GM18517 (cell line): ENCODE results near the gene PLEKHD1.
"Not testable (repeated sequence)": the region's sequence is repeated elsewhere in the genome, so short reads cannot be mapped to it uniquely, and the experiment has no call there.

Source experiments
- ATAC-seq: cut with Tn5 transposase; IDR thresholded peaks from one replicate; pipeline ENCODE4 v1.9.1; 2021; ENCODE audit warnings: mild to moderate bottlenecking, moderate library complexity; ENCODE audit not compliant: unreplicated experiment

Gene PLEKHD1

GRCh38 chr14:69480136-69480535 lies 4.4 kb upstream of the PLEKHD1 start:
- no peak for ATAC-seq

- ATAC-seq = peak; percentile 85
Measured at GRCh38 chr14:69481815-69482568, 2.5 kb upstream of the PLEKHD1 start.

GRCh38 chr14:69483765-69484443 lies 624 bp upstream of the PLEKHD1 start:
- no peak for ATAC-seq

GRCh38 chr14:69485315-69485660 lies 760 bp downstream of the PLEKHD1 start:
- ATAC-seq = no peak

GRCh38 chr14:69485701-69486100 lies 1.2 kb downstream of the PLEKHD1 start:
- no peak for ATAC-seq

- ATAC-seq = no peak
Measured at GRCh38 chr14:69487226-69487625, 2.7 kb downstream of the PLEKHD1 start.

- ATAC-seq = no peak
Measured at GRCh38 chr14:69487771-69488170, 3.2 kb downstream of the PLEKHD1 start.

GRCh38 chr14:69489495-69489894 lies 5.0 kb downstream of the PLEKHD1 start:
- no peak for ATAC-seq

- no peak for ATAC-seq
Measured at GRCh38 chr14:69490219-69490918, 5.8 kb downstream of the PLEKHD1 start.

- no peak for ATAC-seq
Measured at GRCh38 chr14:69491193-69491592, 6.7 kb downstream of the PLEKHD1 start.

GRCh38 chr14:69493038-69493437 lies 8.5 kb downstream of the PLEKHD1 start:
- ATAC-seq = no peak

GRCh38 chr14:69493791-69494190 lies 9.3 kb downstream of the PLEKHD1 start:
- ATAC-seq = no peak

- no peak for ATAC-seq
Measured at GRCh38 chr14:69495341-69495921, 10.9 kb downstream of the PLEKHD1 start.

GRCh38 chr14:69497866-69498265 lies 13.3 kb downstream of the PLEKHD1 start:
- not testable (repeated sequence) for ATAC-seq

GRCh38 chr14:69498286-69498685 lies 13.8 kb downstream of the PLEKHD1 start:
- not testable (repeated sequence) for ATAC-seq

GRCh38 chr14:69499436-69499835 lies 14.9 kb downstream of the PLEKHD1 start:
- no peak for ATAC-seq

GRCh38 chr14:69500096-69500495 lies 15.6 kb downstream of the PLEKHD1 start:
- ATAC-seq = no peak

GRCh38 chr14:69500736-69501135 lies 16.2 kb downstream of the PLEKHD1 start:
- no peak for ATAC-seq

GRCh38 chr14:69501423-69501838 lies 16.9 kb downstream of the PLEKHD1 start:
- no peak for ATAC-seq

- no peak for ATAC-seq
Measured at GRCh38 chr14:69504775-69505174, 20.2 kb downstream of the PLEKHD1 start.
